ENCODE data around the gene VPS39.

VPS39 gene

GRCh38 chr15:42160136-42160535, 48.0 kb downstream of the VPS39 start:
- no peak for TF ChIP-seq REST (IDR thresholded peaks at IDR 0.05; ENCODE audit: insufficient read depth in 1 of 2, low read depth in 2 of 2, low read length in 2 of 2)
- TF ChIP-seq SIN3A (IDR thresholded peaks at IDR 0.05; ENCODE audit: borderline replicate concordance, insufficient read depth, low read length) = no peak
- TF ChIP-seq POLR2AphosphoS5 (IDR thresholded peaks at IDR 0.05; ENCODE audit: low read depth, low read length) = no peak

GRCh38 chr15:42159381-42160015, 48.6 kb downstream of the VPS39 start:
- no peak for TF ChIP-seq REST (IDR thresholded peaks at IDR 0.05; ENCODE audit: insufficient read depth in 1 of 2, low read depth in 2 of 2, low read length in 2 of 2)
- no peak for TF ChIP-seq POLR2AphosphoS5 (IDR thresholded peaks at IDR 0.05; ENCODE audit: low read depth, low read length)
- TF ChIP-seq TAF1 (IDR thresholded peaks at IDR 0.05; ENCODE audit: borderline replicate concordance, insufficient read depth, low read length) = no peak
- no peak for TF ChIP-seq SIN3A (IDR thresholded peaks at IDR 0.05; ENCODE audit: borderline replicate concordance, insufficient read depth, low read length)
- no peak for TF ChIP-seq FOXP2 (optimal IDR thresholded peaks at IDR 0.05; ENCODE audit: borderline replicate concordance, extremely low read depth, extremely low read length, insufficient read depth)

- TF ChIP-seq REST (IDR thresholded peaks at IDR 0.05; ENCODE audit: insufficient read depth in 1 of 2, low read depth in 2 of 2, low read length in 2 of 2) = no peak
- TF ChIP-seq POLR2AphosphoS5 (IDR thresholded peaks at IDR 0.05; ENCODE audit: low read depth, low read length) = no peak
- TF ChIP-seq TAF1 (IDR thresholded peaks at IDR 0.05; ENCODE audit: borderline replicate concordance, insufficient read depth, low read length) = no peak
- TF ChIP-seq FOXP2 (optimal IDR thresholded peaks at IDR 0.05; ENCODE audit: borderline replicate concordance, extremely low read depth, extremely low read length, insufficient read depth) = no peak
- no peak for TF ChIP-seq SIN3A (IDR thresholded peaks at IDR 0.05; ENCODE audit: borderline replicate concordance, insufficient read depth, low read length)
These were observed 49.2 kb downstream of the VPS39 start for GRCh38 chr15:42158941-42159340.

GRCh38 chr15:42157981-42158765, 49.9 kb downstream of the VPS39 start:
- TF ChIP-seq POLR2AphosphoS5 (IDR thresholded peaks at IDR 0.05; ENCODE audit: low read depth, low read length) (no peak), REST (IDR thresholded peaks at IDR 0.05; ENCODE audit: insufficient read depth in 1 of 2, low read depth in 2 of 2, low read length in 2 of 2) (no peak), SIN3A (IDR thresholded peaks at IDR 0.05; ENCODE audit: borderline replicate concordance, insufficient read depth, low read length) (no peak), TAF1 (IDR thresholded peaks at IDR 0.05; ENCODE audit: borderline replicate concordance, insufficient read depth, low read length) (no peak), FOXP2 (optimal IDR thresholded peaks at IDR 0.05; ENCODE audit: borderline replicate concordance, extremely low read depth, extremely low read length, insufficient read depth) (no peak)
